ENCODE results near the gene OAS2. TPM values are rescaled to one million over a fixed set of nuclear protein-coding genes. Genes with fewer than 3 reads are reported as not detected.
A peak's percentile ranks its signal among the peaks of the same experiment; 100 is the strongest.

The OAS2 gene
- total and polyA plus RNA-seq, 2 donors (not counting 1 experiment from before 2014, with no cell fraction given): 31.6 to 59.3 TPM

GRCh38 chr12:112937741-112938719 lies 40.3 kb upstream of the OAS2 start, which contains the start of gene OAS3:
TSS of gene OAS3 (plus strand) at chr12:112938474. CDS start at chr12:112938531, 57 bp downstream.
- Histone ChIP-seq H3K9ac (ENCODE audit: low read length) (peak within 1 kb of the TSS; percentile 81), H3K27ac (ENCODE audit: low read length in 2 of 2) (peak within 1 kb of the TSS; percentile 45 to 59), H3K4me3 (ENCODE audit: control extremely low read depth in 1 of 5, extremely low read depth in 1 of 5, insufficient read depth in 1 of 5, low read depth in 2 of 5, low read length in 4 of 5) (peak within 1 kb of the TSS; percentile 63 to 81 (median 76)), H4K20me1 (ENCODE audit: control insufficient read depth, insufficient read depth, low read length, poor library complexity, severe bottlenecking) (no peaks in the 10 kb centered on the region), H3K36me3 (replicated peaks in 1 of 2; ENCODE audit: control extremely low read depth in 1 of 2, control insufficient read depth in 1 of 2, extremely low read depth in 1 of 2, insufficient read depth in 2 of 2, low read length in 1 of 2) (peaks cover 0 to 2% of the 10 kb centered on the region in 2 experiments), H3K79me2 (ENCODE audit: control insufficient read depth, insufficient read depth, low read length) (peaks cover 12% of the 10 kb centered on the region), H3K9me3 (ENCODE audit: control extremely low read depth in 1 of 3, control insufficient read depth in 2 of 3, insufficient read depth in 1 of 3, low read length in 2 of 3) (no peaks in the 10 kb centered on the region), H3K4me2 (replicated peaks; ENCODE audit: low read depth, low read length, poor library complexity, severe bottlenecking) (peak within 1 kb of the TSS; percentile 84), H2AFZ (ENCODE audit: insufficient read depth, low read depth, low read length, poor library complexity, severe bottlenecking) (peak within 1 kb of the TSS; percentile 74), H3K27me3 (replicated peaks in 1 of 4; ENCODE audit: control extremely low read depth in 1 of 4, control insufficient read depth in 3 of 4, insufficient read depth in 4 of 4, low read length in 3 of 4) (no peaks in the 10 kb centered on the region), H3K4me1 (ENCODE audit: control insufficient read depth in 2 of 2, insufficient read depth in 2 of 2, low read length in 2 of 2) (peaks cover 25 to 26% of the 10 kb centered on the region in 2 donors)
- ATAC-seq (ENCODE audit: low read depth) (peak; percentile 70), DNase-seq (peak; percentile 81)
- 3% methylated on average over 43 of the region's 50 CpGs for WGBS (ENCODE audit: insufficient coverage)
- Mint-ChIP-seq H3K9me3 (ENCODE audit: insufficient read depth) (no peaks in the 10 kb centered on the region), H3K4me3 (peak within 1 kb of the TSS; percentile 89), H3K27me3 (no peaks in the 10 kb centered on the region), H3K4me1 (peaks cover 28% of the 10 kb centered on the region), H3K27ac (peak within 1 kb of the TSS; percentile 83)
- ChIA-PET POLR2A (interaction anchor here (1.3 kb wide), 2 partner anchors 37 to 40 kb away, joined by 3 read pairs; partner anchors contain the start of gene OAS2), CTCF (interaction anchor here (0.7 to 1.4 kb wide), 8 partner anchors 10 to 55 kb away, joined by 3 to 5 read pairs (median 4); partner anchors contain the start of genes OAS1 and OAS2)
- intact Hi-C loops (cut with micrococcal nuclease): loop anchor here (1.0 to 2.0 kb wide), 2 partner anchors 31 to 40 kb away; partner anchors contain the start of genes OAS1 and OAS2
- TF ChIP-seq EZH2 (IDR thresholded peaks at IDR 0.05; ENCODE audit: borderline replicate concordance, insufficient read depth, low read depth, low read length, poor library complexity, severe bottlenecking): no peak
- no peak for TF ChIP-seq CTCF (IDR thresholded peaks at IDR 0.05)
